ENCODE data around the gene ADGRF3. TPM values are rescaled to one million over a fixed set of nuclear protein-coding genes. Genes with fewer than 3 reads are reported as not detected.

Gene ADGRF3
- total RNA-seq, 1 experiment from 2014 or later = not detected

DNA sequence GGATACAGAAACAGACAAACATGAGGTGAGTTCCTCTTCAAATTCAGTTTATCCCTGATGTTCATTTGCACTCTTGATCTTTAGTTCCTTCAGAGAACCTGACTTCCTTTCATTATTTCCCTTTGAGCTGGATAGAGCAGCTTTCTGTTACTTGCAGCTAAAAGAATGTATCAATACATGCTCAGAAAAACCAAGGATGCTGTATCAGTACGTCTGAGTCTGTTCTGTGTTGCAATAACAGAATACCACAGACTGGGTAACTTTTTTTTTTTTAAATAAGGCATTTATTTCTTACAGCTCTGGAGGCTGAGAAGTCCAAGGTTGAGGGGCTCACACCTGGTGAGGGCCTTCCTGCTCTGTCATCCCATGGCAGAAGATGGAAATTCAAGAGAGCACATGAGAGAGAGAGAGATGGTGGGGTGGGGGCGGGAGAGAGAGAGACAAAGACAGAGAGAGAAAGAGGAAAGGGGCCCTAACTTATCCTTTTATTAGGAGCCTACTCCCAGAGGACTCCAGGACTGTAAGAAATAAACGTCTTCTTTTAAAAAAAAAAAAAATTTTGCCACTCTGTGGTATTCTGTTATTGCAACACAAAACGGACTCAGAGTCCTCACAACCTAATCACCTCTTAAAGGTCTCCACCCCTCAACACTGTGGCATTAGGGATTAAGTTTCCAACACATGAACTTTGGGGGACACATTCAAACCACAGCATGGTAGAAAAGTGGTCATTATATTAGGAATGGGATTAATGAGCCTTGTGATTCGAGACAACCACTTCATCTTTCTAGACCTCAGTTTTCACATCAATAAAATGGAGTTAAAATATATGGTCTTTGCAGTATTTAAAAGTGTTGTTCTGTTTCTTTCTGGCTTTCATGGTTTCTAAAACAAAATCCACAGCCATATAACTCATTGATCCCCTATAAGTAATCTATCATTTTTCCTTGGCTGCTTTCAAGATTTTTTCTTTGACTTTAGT is 19.0 kb downstream of the ADGRF3 start:
- Histone ChIP-seq H3K4me1 (ENCODE audit: control insufficient read depth, insufficient read depth, low read length) (no peaks in the 10 kb centered on the region), H3K27me3 (ENCODE audit: control insufficient read depth, insufficient read depth, low read length) (no peaks in the 10 kb centered on the region), H3K36me3 (ENCODE audit: control insufficient read depth, insufficient read depth, low read length) (no peaks in the 10 kb centered on the region), H3K27ac (ENCODE audit: low read length) (no peak overlapping the region), H3K4me3 (ENCODE audit: low read depth in 2 of 2, low read length in 2 of 2) (no peak overlapping the region), H3K9me3 (ENCODE audit: control insufficient read depth, insufficient read depth, low read depth, low read length) (no peaks in the 10 kb centered on the region)
- POLR2A ChIA-PET = interaction anchor here (0.8 kb wide), 1 partner anchor 631 kb away, joined by 11 read pairs; no protein-coding TSS in a partner anchor
- TF ChIP-seq, protein P1, sequence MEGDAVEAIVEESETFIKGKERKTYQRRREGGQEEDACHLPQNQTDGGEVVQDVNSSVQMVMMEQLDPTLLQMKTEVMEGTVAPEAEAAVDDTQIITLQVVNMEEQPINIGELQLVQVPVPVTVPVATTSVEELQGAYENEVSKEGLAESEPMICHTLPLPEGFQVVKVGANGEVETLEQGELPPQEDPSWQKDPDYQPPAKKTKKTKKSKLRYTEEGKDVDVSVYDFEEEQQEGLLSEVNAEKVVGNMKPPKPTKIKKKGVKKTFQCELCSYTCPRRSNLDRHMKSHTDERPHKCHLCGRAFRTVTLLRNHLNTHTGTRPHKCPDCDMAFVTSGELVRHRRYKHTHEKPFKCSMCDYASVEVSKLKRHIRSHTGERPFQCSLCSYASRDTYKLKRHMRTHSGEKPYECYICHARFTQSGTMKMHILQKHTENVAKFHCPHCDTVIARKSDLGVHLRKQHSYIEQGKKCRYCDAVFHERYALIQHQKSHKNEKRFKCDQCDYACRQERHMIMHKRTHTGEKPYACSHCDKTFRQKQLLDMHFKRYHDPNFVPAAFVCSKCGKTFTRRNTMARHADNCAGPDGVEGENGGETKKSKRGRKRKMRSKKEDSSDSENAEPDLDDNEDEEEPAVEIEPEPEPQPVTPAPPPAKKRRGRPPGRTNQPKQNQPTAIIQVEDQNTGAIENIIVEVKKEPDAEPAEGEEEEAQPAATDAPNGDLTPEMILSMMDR (IDR thresholded peaks at IDR 0.05) = no peak
- TF ChIP-seq POLR2AphosphoS5 (IDR thresholded peaks at IDR 0.05; ENCODE audit: low read depth, low read length) = no peak
- TF ChIP-seq, protein P2, sequence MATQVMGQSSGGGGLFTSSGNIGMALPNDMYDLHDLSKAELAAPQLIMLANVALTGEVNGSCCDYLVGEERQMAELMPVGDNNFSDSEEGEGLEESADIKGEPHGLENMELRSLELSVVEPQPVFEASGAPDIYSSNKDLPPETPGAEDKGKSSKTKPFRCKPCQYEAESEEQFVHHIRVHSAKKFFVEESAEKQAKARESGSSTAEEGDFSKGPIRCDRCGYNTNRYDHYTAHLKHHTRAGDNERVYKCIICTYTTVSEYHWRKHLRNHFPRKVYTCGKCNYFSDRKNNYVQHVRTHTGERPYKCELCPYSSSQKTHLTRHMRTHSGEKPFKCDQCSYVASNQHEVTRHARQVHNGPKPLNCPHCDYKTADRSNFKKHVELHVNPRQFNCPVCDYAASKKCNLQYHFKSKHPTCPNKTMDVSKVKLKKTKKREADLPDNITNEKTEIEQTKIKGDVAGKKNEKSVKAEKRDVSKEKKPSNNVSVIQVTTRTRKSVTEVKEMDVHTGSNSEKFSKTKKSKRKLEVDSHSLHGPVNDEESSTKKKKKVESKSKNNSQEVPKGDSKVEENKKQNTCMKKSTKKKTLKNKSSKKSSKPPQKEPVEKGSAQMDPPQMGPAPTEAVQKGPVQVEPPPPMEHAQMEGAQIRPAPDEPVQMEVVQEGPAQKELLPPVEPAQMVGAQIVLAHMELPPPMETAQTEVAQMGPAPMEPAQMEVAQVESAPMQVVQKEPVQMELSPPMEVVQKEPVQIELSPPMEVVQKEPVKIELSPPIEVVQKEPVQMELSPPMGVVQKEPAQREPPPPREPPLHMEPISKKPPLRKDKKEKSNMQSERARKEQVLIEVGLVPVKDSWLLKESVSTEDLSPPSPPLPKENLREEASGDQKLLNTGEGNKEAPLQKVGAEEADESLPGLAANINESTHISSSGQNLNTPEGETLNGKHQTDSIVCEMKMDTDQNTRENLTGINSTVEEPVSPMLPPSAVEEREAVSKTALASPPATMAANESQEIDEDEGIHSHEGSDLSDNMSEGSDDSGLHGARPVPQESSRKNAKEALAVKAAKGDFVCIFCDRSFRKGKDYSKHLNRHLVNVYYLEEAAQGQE (IDR thresholded peaks at IDR 0.05; ENCODE audit: insufficient read depth in 1 of 2, low read depth in 2 of 2, low read length in 1 of 2) = no peak
- no peak for TF ChIP-seq TCF7L2 (IDR thresholded peaks at IDR 0.05; ENCODE audit: low read depth, low read length)
- TF ChIP-seq SIN3A (IDR thresholded peaks at IDR 0.05; ENCODE audit: borderline replicate concordance, insufficient read depth, low read depth, low read length) = no peak
- no TSS peak for BruUV-seq (replicated peaks)
- intact Hi-C loops (cut with micrococcal nuclease; ENCODE audit: unreplicated experiment) = no loop called here
- CTCF ChIA-PET = interaction anchor here (0.8 kb wide), 1 partner anchor 97 kb away, joined by 4 read pairs; no protein-coding TSS in a partner anchor
- ATAC-seq (no peak), DNase-seq (ENCODE audit: low read depth, low spot score) (no peak)
- in situ Hi-C loops (cut with HindIII; ENCODE audit: low pct_unique_long_range_greater_than_20kb, low sequenced_read_pairs) = no loop called here

DNA sequence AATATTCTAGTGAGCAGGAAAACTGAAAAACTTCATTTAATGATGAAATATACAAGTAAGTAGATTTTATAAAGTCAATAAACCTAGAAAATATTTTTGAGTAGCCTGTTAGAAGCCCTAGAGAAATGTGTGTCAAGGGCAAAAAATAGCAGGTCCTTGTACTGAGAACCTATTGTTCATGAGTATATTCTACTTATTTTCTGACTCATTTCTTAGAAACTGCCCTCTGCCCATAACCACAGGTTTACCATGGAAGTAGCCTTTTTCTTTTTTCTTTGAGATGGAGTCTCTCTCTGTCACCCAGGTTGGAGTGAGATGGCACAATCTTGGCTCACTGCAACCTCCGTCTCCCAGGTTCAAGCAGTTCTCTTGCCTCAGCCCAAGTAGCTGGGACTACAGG is 20.1 kb downstream of the ADGRF3 start:
- in situ Hi-C loops (cut with HindIII; ENCODE audit: low pct_unique_long_range_greater_than_20kb, low sequenced_read_pairs) (no loop called here), intact Hi-C loops (cut with micrococcal nuclease; ENCODE audit: unreplicated experiment) (no loop called here)
- POLR2A ChIA-PET = no interaction called here
- H3K4me1 ChIP-seq (ENCODE audit: control insufficient read depth, insufficient read depth, low read length) = no peaks in the 10 kb centered on the region
- no peaks in the 10 kb centered on the region for H3K27me3 ChIP-seq (ENCODE audit: control insufficient read depth, insufficient read depth, low read length)
- DNase-seq (ENCODE audit: low read depth, low spot score) = no peak
- BruUV-seq (replicated peaks) = no TSS peak
- CTCF ChIA-PET = interaction anchor here (0.8 kb wide), 1 partner anchor 95 kb away, joined by 4 read pairs; no protein-coding TSS in a partner anchor
- no peak overlapping the region for H3K4me3 ChIP-seq (ENCODE audit: low read depth in 2 of 2, low read length in 2 of 2)
- ATAC-seq = no peak
- no peak overlapping the region for H3K27ac ChIP-seq (ENCODE audit: low read length)
- no peaks in the 10 kb centered on the region for H3K36me3 ChIP-seq (ENCODE audit: control insufficient read depth, insufficient read depth, low read length)
- TF ChIP-seq SIN3A (IDR thresholded peaks at IDR 0.05; ENCODE audit: borderline replicate concordance, insufficient read depth, low read depth, low read length) (no peak), TCF7L2 (IDR thresholded peaks at IDR 0.05; ENCODE audit: low read depth, low read length) (no peak), POLR2AphosphoS5 (IDR thresholded peaks at IDR 0.05; ENCODE audit: low read depth, low read length) (no peak)
- TF ChIP-seq, protein P1 (IDR thresholded peaks at IDR 0.05) = no peak
- TF ChIP-seq, protein P2 (IDR thresholded peaks at IDR 0.05; ENCODE audit: insufficient read depth in 1 of 2, low read depth in 2 of 2, low read length in 1 of 2) = no peak
- H3K9me3 ChIP-seq (ENCODE audit: control insufficient read depth, insufficient read depth, low read depth, low read length) = no peaks in the 10 kb centered on the region
